A204.1 (cell line): ENCODE data around the gene EXOC4.

Source experiments
- FAIRE-seq: peaks from 2 replicates; lab custom pipeline; 2012; peaks lifted over from hg19 to GRCh38; lab: Jason Lieb, UNC

The EXOC4 gene

DNA sequence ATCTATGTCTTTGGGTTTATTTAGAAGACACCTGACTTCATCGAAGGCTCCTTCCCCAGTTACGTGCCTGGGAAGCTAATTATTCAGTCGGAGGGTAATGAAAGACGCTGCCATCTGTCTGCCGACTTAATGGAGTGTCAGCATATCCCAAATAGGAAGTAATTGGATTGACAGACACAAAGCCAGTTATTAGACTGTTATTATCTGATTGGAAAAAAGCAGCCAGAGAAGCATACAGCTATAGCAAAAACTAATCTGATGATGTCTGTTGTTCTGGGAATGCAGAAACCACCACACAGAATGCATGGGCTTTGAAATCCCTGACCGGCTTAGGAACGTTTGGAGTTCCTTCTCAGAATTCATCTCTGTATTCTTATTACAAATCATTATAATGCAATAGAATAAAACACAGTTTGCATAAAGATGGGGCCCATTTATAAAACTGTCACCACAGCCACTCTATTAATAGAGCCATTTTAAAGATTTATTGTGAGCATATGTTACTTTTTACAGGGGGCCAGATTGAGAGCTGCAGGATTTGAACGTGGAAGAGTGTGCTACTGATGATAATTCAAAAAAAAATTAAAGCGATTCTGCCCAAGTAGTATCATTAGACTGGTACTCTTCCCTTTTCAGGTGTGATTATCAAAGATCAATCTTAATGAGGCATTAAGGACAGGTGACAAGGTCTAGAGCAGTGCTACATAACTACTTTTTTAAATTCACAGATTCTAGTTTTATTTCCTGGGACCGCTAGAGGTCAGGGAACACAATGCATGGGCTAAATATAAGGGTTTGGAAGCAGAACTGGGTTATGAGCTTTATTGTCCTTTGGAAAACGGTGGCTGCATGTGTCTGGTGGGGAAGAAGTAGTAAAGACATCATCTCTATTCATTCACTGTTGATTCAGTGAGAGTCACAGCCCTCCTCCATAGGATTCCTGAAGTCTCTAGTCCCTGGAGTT, 544.2 kb downstream of the EXOC4 start:
- no peak for FAIRE-seq

DNA sequence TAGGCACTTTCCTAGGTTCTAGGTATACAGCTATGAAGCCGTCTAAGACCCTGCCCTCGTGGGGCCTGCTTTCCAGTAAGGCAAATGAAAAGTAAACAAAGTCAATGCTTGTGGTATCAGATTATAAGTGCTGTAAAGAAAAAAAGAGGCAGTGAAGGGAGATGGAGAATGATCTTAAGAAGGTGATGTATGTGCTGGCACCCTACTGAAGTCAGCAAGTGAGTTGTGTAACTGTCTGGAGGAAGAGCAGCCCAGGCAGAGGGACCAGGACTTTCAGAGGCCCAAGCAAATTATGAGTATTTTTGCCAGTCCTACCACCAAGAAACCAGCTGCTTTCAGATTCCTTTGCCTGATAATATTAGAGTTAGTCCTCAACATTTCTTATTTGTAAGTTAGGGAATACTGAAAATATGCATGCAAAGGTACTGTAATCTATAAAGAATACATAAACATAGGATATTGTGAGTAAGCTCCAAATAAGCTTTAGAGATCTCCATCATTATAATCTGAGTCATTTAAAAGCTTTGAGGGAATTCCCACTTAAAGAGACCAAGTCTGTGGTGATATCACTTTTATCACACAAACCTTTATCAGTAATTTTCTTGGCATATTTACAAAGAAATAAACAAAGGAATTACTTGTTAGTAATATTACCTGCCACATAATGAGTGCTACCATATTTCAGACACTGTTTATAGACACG, 545.1 kb downstream of the EXOC4 start:
- FAIRE-seq = no peak

GRCh38 chr7:133801341-133801740, 548.5 kb downstream of the EXOC4 start:
- no peak for FAIRE-seq

GRCh38 chr7:133804127-133804526, 551.2 kb downstream of the EXOC4 start:
- no peak for FAIRE-seq

DNA sequence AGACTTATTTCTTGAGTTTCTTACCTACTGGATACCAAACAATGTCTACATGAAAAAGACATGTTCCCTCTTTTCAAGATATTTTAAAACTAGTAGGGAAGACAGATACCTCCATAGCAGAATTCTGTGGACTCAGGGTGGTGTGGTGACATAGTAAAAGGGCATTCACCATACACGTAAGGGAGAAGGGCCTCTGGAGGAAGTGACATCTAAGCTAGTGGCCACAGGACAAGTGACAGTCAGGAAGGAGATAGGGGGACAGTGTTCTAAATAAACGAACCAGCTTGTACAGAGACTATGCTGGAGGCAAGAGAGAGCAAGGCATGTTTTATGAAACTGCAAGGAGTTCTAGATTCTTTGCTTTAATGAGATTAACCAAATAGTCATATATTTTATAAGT, 552.5 kb downstream of the EXOC4 start:
- no peak for FAIRE-seq

GRCh38 chr7:133807624-133808492, 555.0 kb downstream of the EXOC4 start:
- FAIRE-seq = no peak

GRCh38 chr7:133808493-133808866, 555.6 kb downstream of the EXOC4 start:
- FAIRE-seq = no peak

- FAIRE-seq = no peak
Measured at GRCh38 chr7:133812877-133813276, 560.0 kb downstream of the EXOC4 start.

DNA sequence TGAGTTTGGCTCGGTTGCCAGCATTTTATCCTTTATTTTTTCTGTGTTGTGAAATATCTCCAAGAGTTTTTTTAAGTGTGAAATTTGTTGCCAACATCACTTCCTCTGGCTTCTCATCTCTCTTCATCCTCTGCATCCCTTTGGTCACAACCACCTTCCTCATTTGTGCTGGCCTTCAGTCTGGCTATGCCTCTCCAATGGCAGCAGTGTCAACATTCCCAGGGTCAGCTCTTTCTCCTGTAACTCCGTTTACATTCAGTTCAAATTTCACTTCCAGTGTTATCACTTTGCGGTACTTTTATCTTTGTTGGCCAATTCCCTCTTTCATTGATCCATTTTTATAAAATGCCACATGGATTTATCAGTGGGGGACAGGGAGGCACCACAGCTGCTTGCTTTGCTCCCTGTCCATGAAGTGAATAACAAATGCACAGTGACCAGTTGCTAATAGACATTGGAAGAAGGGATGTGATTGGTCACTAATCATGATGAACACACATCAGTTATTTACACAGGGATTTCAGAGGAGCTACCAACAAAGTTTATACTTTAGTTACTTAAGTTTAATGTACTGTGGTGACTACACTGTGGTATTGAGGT, 562.8 kb downstream of the EXOC4 start:
- no peak for FAIRE-seq

DNA sequence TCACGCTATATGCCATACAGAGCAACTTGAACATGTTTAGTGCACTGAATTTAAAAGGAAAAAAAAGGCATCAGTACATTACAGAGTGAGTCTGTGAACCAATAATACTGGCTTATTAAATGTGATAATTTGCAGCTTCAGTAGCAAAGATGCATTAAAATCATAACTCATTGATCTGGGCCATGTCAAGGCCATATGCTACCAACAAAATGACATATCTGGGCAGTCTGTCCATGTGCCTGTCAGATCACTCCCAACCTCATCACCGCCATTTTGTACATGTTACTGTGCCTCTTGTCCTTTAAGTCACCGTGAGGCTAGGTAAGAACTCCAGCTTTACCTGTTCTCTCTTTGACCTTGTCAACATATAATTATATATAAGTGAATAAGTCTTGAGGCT, 566.8 kb downstream of the EXOC4 start:
- no peak for FAIRE-seq

- FAIRE-seq = no peak
Measured at GRCh38 chr7:133820584-133820983, 567.7 kb downstream of the EXOC4 start.

- no peak for FAIRE-seq
Measured at GRCh38 chr7:133821171-133821570, 568.3 kb downstream of the EXOC4 start.

GRCh38 chr7:133822001-133822641, 569.2 kb downstream of the EXOC4 start:
- no peak for FAIRE-seq

GRCh38 chr7:133822868-133823552, 570.1 kb downstream of the EXOC4 start:
- no peak for FAIRE-seq

GRCh38 chr7:133824132-133824531, 571.3 kb downstream of the EXOC4 start:
- no peak for FAIRE-seq

DNA sequence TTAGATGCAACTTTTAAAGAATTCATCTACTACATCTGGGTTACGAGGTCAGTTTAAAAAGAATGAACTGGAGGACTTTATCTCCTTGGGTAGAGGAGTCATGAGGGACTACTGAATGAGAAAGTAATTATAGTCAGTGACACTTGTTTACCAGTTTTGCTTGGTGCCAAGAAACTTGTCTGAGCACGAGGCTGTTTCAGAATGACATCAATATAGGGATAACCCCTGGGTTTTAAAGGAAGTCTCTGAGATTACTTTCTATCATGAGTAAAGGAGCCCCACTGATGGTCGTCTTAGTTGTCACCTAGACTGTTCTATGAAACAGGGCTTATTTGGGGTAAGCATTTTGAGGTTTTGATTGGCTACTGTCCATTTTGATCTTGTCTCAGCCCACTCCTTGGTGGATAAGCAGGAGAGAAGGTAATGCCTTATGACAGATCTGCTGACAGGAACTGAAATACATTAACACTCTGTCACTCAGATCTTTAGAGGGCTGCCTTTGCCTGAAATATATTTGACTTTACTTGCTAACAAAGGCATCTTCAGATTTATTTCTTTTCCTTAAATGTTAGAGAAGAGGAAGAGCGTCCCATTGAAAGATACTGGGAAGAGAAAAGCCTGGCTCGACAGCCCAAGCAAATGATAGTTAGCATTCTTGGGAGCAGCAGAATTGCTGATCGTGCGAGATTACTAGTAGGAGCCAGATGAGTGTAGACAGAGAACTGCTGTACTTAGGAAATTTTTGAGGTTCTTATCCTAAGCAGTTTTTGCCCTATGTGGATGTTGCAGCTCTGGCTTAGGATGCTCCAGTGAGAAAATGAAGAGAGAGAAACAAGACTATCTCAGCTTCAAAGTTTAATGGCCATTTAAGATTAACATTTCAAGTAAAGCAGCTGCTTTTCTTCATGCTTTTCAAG, 575.1 kb downstream of the EXOC4 start:
- FAIRE-seq = no peak

GRCh38 chr7:133828906-133829305, 576.0 kb downstream of the EXOC4 start:
- no peak for FAIRE-seq

GRCh38 chr7:133829336-133829897, 576.5 kb downstream of the EXOC4 start:
- no peak for FAIRE-seq

DNA sequence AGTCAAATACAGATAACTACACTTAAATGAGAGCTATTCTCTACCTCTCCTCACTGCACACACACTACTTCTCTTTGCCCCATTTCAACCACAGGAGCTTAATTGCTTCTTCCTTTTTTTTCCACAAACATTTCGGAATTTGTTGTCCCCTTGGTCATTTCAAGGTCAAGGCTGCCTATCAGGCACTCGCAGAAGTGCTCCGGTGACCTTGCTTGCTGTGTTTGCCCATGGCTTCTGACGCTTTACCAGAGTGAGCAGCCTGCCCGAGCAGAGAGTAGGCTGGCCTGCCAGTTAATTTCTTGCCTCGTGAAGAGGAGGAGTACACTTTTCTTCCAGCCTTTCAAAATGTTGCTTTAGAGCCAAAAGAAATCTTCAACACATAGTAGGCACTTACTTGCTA, 577.2 kb downstream of the EXOC4 start:
- no peak for FAIRE-seq

DNA sequence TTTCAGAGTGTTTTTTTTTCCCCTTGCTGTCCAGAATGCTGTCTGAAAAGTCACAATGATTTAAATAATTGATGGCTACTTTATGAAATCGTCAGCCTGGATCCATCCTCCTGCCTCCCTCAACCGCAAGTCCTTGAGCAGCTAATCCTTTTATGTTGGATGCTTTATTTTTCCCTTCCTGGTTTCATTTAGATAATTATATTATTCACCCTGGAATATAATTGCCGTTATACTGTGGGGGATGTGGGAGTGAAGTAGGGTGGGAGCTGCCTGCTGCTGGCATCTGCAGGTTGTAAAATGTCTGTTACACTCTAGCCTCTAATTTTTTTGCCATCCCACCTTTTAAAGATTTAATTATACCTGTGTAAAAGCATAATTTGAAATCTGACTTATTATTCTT, 583.8 kb downstream of the EXOC4 start:
- FAIRE-seq = no peak
